Neural progenitor cell (in vitro differentiated cells): ENCODE data around the gene PDE1A. TPM values are rescaled to one million over a fixed set of nuclear protein-coding genes. Genes with fewer than 3 reads are reported as not detected.

Experiments
- DNase-seq: peaks from one replicate; pipeline ENCODE4 v3.0.0-alpha.2; 2016; ENCODE audit warnings: low spot score
- H2AFZ ChIP-seq: fragments of 200-600 bp; sonication (generic); replicated peaks from 2 replicates; pipeline ENCODE4 v1.6.1; 2016; ENCODE audit warnings: antibody characterized with exemption
- H3F3A ChIP-seq: fragments of 200-600 bp; sonication (generic); 2 replicates; pipeline ENCODE4 v1.6.1; 2016; ENCODE audit warnings: antibody characterized with exemption, low read depth
- H3K27ac ChIP-seq: fragments of 200-600 bp; sonication (generic); 2 replicates; pipeline ENCODE4 v1.5.1; 2016; ENCODE audit warnings: mild to moderate bottlenecking
- H3K27me3 ChIP-seq: fragments of 200-600 bp; sonication (generic); 2 replicates; pipeline ENCODE4 v1.6.1; 2016; ENCODE audit warnings: mild to moderate bottlenecking, moderate library complexity
- H3K36me3 ChIP-seq: fragments of 200-600 bp; sonication (generic); 2 replicates; pipeline ENCODE4 v1.5.1; 2016
- H3K4me1 ChIP-seq: fragments of 200-600 bp; sonication (generic); 2 replicates; pipeline ENCODE4 v1.6.1; 2016; ENCODE audit warnings: mixed run types
- H3K4me2 ChIP-seq: fragments of 200-600 bp; sonication (generic); 2 replicates; pipeline ENCODE4 v1.6.1; 2016
- H3K4me3 ChIP-seq: fragments of 200-600 bp; sonication (generic); 2 replicates; pipeline ENCODE4 v1.5.1; 2016
- H3K79me2 ChIP-seq: fragments of 200-600 bp; sonication (generic); 2 replicates; pipeline ENCODE4 v1.6.1; 2016; ENCODE audit warnings: low read depth
- H3K9ac ChIP-seq: fragments of 200-600 bp; sonication (generic); 2 replicates; pipeline ENCODE4 v1.6.1; 2016
- H3K9me3 ChIP-seq: fragments of 200-600 bp; sonication (generic); 2 replicates; pipeline ENCODE4 v1.5.1; 2016; ENCODE audit warnings: low read depth
- H4K20me1 ChIP-seq: fragments of 200-600 bp; sonication (generic); 2 replicates; pipeline ENCODE4 v1.6.1; 2016; ENCODE audit warnings: low read depth
- H3K27ac Mint-ChIP-seq: 3 replicates; pipeline ENCODE4 v1.8.0; 2021; ENCODE audit warnings: mixed read lengths
- H3K27me3 Mint-ChIP-seq: 2 replicates; pipeline ENCODE4 v1.8.0; 2022; ENCODE audit warnings: low read depth, mild to moderate bottlenecking, inconsistent platforms, moderate library complexity, mixed read lengths; ENCODE audit not compliant: insufficient read depth
- H3K36me3 Mint-ChIP-seq: 3 replicates; pipeline ENCODE4 v1.8.0; 2021; ENCODE audit warnings: mixed read lengths
- H3K4me1 Mint-ChIP-seq: 3 replicates; pipeline ENCODE4 v1.8.0; 2021; ENCODE audit warnings: mixed read lengths
- H3K4me3 Mint-ChIP-seq: 3 replicates; pipeline ENCODE4 v1.8.0; 2021; ENCODE audit warnings: mild to moderate bottlenecking, moderate library complexity, mixed read lengths
- H3K9me3 Mint-ChIP-seq: 3 replicates; pipeline ENCODE4 v1.8.0; 2020; ENCODE audit warnings: mixed read lengths
- CTCF ChIP-seq: fragments of 200-600 bp; sonication (generic); IDR thresholded peaks from 2 replicates; pipeline ENCODE4 v1.5.1; 2017; ENCODE audit warnings: antibody characterized with exemption, mild to moderate bottlenecking
- EZH2 ChIP-seq: fragments of 200-600 bp; sonication (generic); IDR thresholded peaks from 2 replicates; pipeline ENCODE4 v1.6.1; 2017; ENCODE audit warnings: antibody characterized with exemption, mild to moderate bottlenecking, moderate library complexity
- EZH2phosphoT487 ChIP-seq: fragments of 200-600 bp; sonication (generic); IDR thresholded peaks from 2 replicates; pipeline ENCODE4 v1.6.1; 2017; ENCODE audit warnings: antibody characterized with exemption
- total RNA-seq: library from RNA; depleted of rRNA; stranded (reverse); fragments of >200 nt; gene quantifications from 2 replicates; pipeline ENCODE4 v1.2.3, GENCODE V29; 2015; ENCODE audit warnings: low replicate concordance

Gene PDE1A
- total RNA-seq, 1 donor from 2014 or later: not detected

GRCh38 chr2:182368446-182368845 lies 58.4 kb downstream of the PDE1A start:
- H3K27ac ChIP-seq: no peak overlapping the region
- no peaks in the 10 kb centered on the region for H3K27me3 ChIP-seq
- no peaks in the 10 kb centered on the region for H4K20me1 ChIP-seq
- H3K9me3 Mint-ChIP-seq: peaks cover 2% of the 10 kb centered on the region
- no peak overlapping the region for H3K4me3 ChIP-seq
- no peaks in the 10 kb centered on the region for H3K27me3 Mint-ChIP-seq
- H2AFZ ChIP-seq: no peak overlapping the region
- H3F3A ChIP-seq: no peaks in the 10 kb centered on the region
- no peak overlapping the region for H3K9ac ChIP-seq
- H3K36me3 ChIP-seq: no peaks in the 10 kb centered on the region
- H3K4me1 ChIP-seq: no peaks in the 10 kb centered on the region
- H3K79me2 ChIP-seq: no peaks in the 10 kb centered on the region
- H3K9me3 ChIP-seq: no peaks in the 10 kb centered on the region
- no peak overlapping the region for H3K27ac Mint-ChIP-seq
- no peaks in the 10 kb centered on the region for H3K36me3 Mint-ChIP-seq
- no peak overlapping the region for H3K4me2 ChIP-seq
- no peak overlapping the region for H3K4me3 Mint-ChIP-seq
- TF ChIP-seq EZH2: no peak
- no peak for TF ChIP-seq CTCF
- DNase-seq: no peak
- no peaks in the 10 kb centered on the region for H3K4me1 Mint-ChIP-seq

GRCh38 chr2:182367401-182367800 lies 59.4 kb downstream of the PDE1A start:
- Histone ChIP-seq H3K9me3 (no peaks in the 10 kb centered on the region), H4K20me1 (no peaks in the 10 kb centered on the region), H3K9ac (no peak overlapping the region), H3K36me3 (no peaks in the 10 kb centered on the region), H3F3A (no peaks in the 10 kb centered on the region), H2AFZ (no peak overlapping the region), H3K79me2 (no peaks in the 10 kb centered on the region), H3K4me2 (no peak overlapping the region), H3K27ac (no peak overlapping the region), H3K27me3 (no peaks in the 10 kb centered on the region), H3K4me3 (no peak overlapping the region), H3K4me1 (no peaks in the 10 kb centered on the region)
- Mint-ChIP-seq H3K4me1 (no peaks in the 10 kb centered on the region), H3K36me3 (peaks cover 2% of the 10 kb centered on the region), H3K4me3 (no peak overlapping the region), H3K9me3 (no peaks in the 10 kb centered on the region), H3K27ac (no peak overlapping the region), H3K27me3 (no peaks in the 10 kb centered on the region)
- TF ChIP-seq EZH2phosphoT487 (no peak), EZH2 (no peak), CTCF (no peak)
- DNase-seq: no peak

GRCh38 chr2:182366628-182367027 lies 60.2 kb downstream of the PDE1A start:
- Histone ChIP-seq H3K79me2 (no peaks in the 10 kb centered on the region), H4K20me1 (no peaks in the 10 kb centered on the region), H3K9me3 (no peaks in the 10 kb centered on the region), H3K4me3 (no peak overlapping the region), H2AFZ (peak overlapping the region; percentile 28), H3K9ac (no peak overlapping the region), H3K36me3 (no peaks in the 10 kb centered on the region), H3K27me3 (no peaks in the 10 kb centered on the region), H3K4me2 (no peak overlapping the region), H3F3A (no peaks in the 10 kb centered on the region), H3K27ac (no peak overlapping the region), H3K4me1 (no peaks in the 10 kb centered on the region)
- no peak for DNase-seq
- TF ChIP-seq CTCF (no peak), EZH2 (no peak), EZH2phosphoT487 (no peak)
- Mint-ChIP-seq H3K4me1 (no peaks in the 10 kb centered on the region), H3K9me3 (no peaks in the 10 kb centered on the region), H3K27ac (no peak overlapping the region), H3K27me3 (no peaks in the 10 kb centered on the region), H3K36me3 (peaks cover 2% of the 10 kb centered on the region), H3K4me3 (no peak overlapping the region)

GRCh38 chr2:182365855-182366254 lies 61.0 kb downstream of the PDE1A start:
- no peaks in the 10 kb centered on the region for H3F3A ChIP-seq
- no peaks in the 10 kb centered on the region for H3K36me3 ChIP-seq
- H3K27me3 Mint-ChIP-seq: no peaks in the 10 kb centered on the region
- no peak overlapping the region for H3K4me2 ChIP-seq
- H3K4me1 Mint-ChIP-seq: no peaks in the 10 kb centered on the region
- H3K4me3 Mint-ChIP-seq: no peak overlapping the region
- no peaks in the 10 kb centered on the region for H3K27me3 ChIP-seq
- no peaks in the 10 kb centered on the region for H3K4me1 ChIP-seq
- H4K20me1 ChIP-seq: no peaks in the 10 kb centered on the region
- H3K79me2 ChIP-seq: no peaks in the 10 kb centered on the region
- no peak for DNase-seq
- no peaks in the 10 kb centered on the region for H3K9me3 ChIP-seq
- H3K27ac ChIP-seq: no peak overlapping the region
- no peaks in the 10 kb centered on the region for H3K9me3 Mint-ChIP-seq
- no peak overlapping the region for H3K9ac ChIP-seq
- H3K36me3 Mint-ChIP-seq: peaks cover 2% of the 10 kb centered on the region
- H3K27ac Mint-ChIP-seq: no peak overlapping the region
- no peak overlapping the region for H3K4me3 ChIP-seq
- no peak overlapping the region for H2AFZ ChIP-seq
- no peak for TF ChIP-seq CTCF
